Spleen (tissue), 7 donors: ENCODE results near the gene NAB1.

Source experiments
- POLR2A ChIP-seq, 3 donors: fragments of 450-650 bp; IDR thresholded peaks; one replicate each; pipeline ENCODE4 v1.5.1; 2017; ENCODE audit warnings: antibody characterized with exemption in 3 of 3, mild to moderate bottlenecking in 1 of 3
- POLR2AphosphoS5 ChIP-seq, 3 donors: sonication (generic); formaldehyde crosslinking; IDR thresholded peaks; one replicate each; pipeline ENCODE4 v1.5.1; 2017; ENCODE audit warnings: antibody characterized with exemption in 3 of 3
- TF ChIP-seq, protein P1 (sequence below), 11 experiments: fragments of 200-600 bp in 7 of 11; fragments of 450-650 bp in 4 of 11; sonication (generic) in 4 of 11; IDR thresholded peaks in 8 of 11; conservative IDR thresholded peaks in 3 of 11; 1 replicate in 7 of 11; 2 replicates in 4 of 11; pipeline versions ENCODE4 v1.4.0 to v1.8.0; 2016 to 2021; ENCODE audit warnings: antibody characterized with exemption in 11 of 11, inconsistent platforms in 4 of 11, mild to moderate bottlenecking in 1 of 11
- donor health status: DM: no; HTN: no; CAD: no; lungs with moderate emphysema.
- donor health status: DM: no; HTN: no; CAD: no.
- donor health status: DM: no; HTN: no; CAD: no.

DNA sequence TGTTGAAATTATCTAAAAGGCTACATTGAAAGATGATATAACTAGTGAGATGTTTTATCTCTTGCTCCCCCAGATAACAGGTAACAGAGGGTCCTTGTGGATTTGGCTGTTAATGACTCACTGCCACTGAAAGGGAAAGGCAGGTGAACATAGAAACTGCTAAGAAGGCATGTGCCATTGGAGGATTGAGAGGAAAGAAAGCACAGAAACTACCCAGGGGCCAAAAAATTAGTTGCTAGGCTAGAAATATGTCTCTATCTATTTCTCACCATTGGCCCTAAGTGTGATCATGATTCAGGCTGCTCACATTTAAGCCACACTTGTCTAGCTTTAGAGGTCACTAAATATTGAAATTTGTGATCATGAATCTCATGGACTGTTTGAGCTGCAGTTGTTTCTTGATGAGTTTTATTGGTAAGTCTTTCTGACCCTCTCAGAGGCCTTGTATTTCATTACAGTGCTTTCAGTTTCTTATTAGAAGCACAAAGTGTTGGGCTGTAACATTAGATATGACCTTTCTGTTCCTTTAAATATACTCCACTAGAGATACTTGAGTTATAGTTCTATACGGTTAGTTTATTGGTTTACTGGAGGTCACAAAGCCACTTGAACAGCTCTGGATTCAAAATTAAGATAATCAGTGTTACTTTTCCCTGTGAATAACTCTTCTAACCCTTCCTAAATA is 26.2 kb downstream of the NAB1 start:
- TF ChIP-seq, protein P1, sequence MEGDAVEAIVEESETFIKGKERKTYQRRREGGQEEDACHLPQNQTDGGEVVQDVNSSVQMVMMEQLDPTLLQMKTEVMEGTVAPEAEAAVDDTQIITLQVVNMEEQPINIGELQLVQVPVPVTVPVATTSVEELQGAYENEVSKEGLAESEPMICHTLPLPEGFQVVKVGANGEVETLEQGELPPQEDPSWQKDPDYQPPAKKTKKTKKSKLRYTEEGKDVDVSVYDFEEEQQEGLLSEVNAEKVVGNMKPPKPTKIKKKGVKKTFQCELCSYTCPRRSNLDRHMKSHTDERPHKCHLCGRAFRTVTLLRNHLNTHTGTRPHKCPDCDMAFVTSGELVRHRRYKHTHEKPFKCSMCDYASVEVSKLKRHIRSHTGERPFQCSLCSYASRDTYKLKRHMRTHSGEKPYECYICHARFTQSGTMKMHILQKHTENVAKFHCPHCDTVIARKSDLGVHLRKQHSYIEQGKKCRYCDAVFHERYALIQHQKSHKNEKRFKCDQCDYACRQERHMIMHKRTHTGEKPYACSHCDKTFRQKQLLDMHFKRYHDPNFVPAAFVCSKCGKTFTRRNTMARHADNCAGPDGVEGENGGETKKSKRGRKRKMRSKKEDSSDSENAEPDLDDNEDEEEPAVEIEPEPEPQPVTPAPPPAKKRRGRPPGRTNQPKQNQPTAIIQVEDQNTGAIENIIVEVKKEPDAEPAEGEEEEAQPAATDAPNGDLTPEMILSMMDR (IDR thresholded peaks at IDR 0.05 in 8 of 11, conservative IDR thresholded peaks at IDR 0.05 in 3 of 11), result no peak
- TF ChIP-seq POLR2A (IDR thresholded peaks at IDR 0.05), result no peak
- TF ChIP-seq POLR2AphosphoS5 (IDR thresholded peaks at IDR 0.05), result no peak
